ENCODE measurements around the gene SERPINA10. TPM values are rescaled to one million over a fixed set of nuclear protein-coding genes. Genes with fewer than 3 reads are reported as not detected.

Gene SERPINA10
- total and polyA plus RNA-seq, 2 of the 13 experiments (the other 11 are each of a cell fraction or from before 2014, with no cell fraction given): 20.1 to 20.2 TPM

GRCh38 chr14:94322648-94323570 lies 29.8 kb upstream of the SERPINA10 start, which contains the start of gene SERPINA6 (continued):
- TF ChIP-seq CBX5 (CRISPR knock-in tag; IDR thresholded peaks at IDR 0.05; ENCODE audit: borderline replicate concordance) (peak; percentile 34; the same call in 1 of the 2 replicates), FOXO1 (CRISPR knock-in tag; IDR thresholded peaks at IDR 0.05) (peak; percentile 41), GRHL1 (CRISPR knock-in tag; conservative IDR thresholded peaks at IDR 0.05) (no peak), NFRKB (IDR thresholded peaks at IDR 0.05) (no peak), PPARG (CRISPR knock-in tag; conservative IDR thresholded peaks at IDR 0.05) (peak; percentile 96), ZMAT5 (CRISPR knock-in tag; IDR thresholded peaks at IDR 0.05; ENCODE audit: borderline replicate concordance, low read depth) (no peak), BCL6 (CRISPR knock-in tag; IDR thresholded peaks at IDR 0.05) (no peak), ARNTL (CRISPR knock-in tag; IDR thresholded peaks at IDR 0.05) (no peak), ZNF24 (IDR thresholded peaks at IDR 0.05) (no peak), ZNF570 (CRISPR knock-in tag; IDR thresholded peaks at IDR 0.05; ENCODE audit: borderline replicate concordance) (no peak), PAF1 (CRISPR knock-in tag; IDR thresholded peaks at IDR 0.05) (no peak), SOX6 (IDR thresholded peaks at IDR 0.05) (no peak), SOX6 (CRISPR knock-in tag; IDR thresholded peaks at IDR 0.05) (peak; percentile 81), TEF (CRISPR knock-in tag; IDR thresholded peaks at IDR 0.05) (no peak), ZNF468 (CRISPR knock-in tag; IDR thresholded peaks at IDR 0.05) (no peak), UBTF (CRISPR knock-in tag; IDR thresholded peaks at IDR 0.05) (no peak), ZHX2 (IDR thresholded peaks at IDR 0.05; ENCODE audit: low read depth) (no peak; the same call in 1 of the 2 replicates), ZHX2 (CRISPR knock-in tag; IDR thresholded peaks at IDR 0.05; ENCODE audit: borderline replicate concordance) (no peak), ZNF562 (CRISPR knock-in tag; IDR thresholded peaks at IDR 0.05; ENCODE audit: borderline replicate concordance) (no peak)

All from HepG2 (cell line).